Activated CD4-positive, alpha-beta T cell treated with anti-CD3 and anti-CD28 coated beads, Interleukin-2, amount 50 U/mL, for 16 hours (primary cell): ENCODE measurements around the gene TOR1AIP1.

Source experiments
- DNase-seq: peaks from one replicate; pipeline ENCODE4 v3.0.0-alpha.2; 2020

Gene TOR1AIP1

GRCh38 chr1:179883040-179883744 lies 1.1 kb downstream of the TOR1AIP1 start:
- DNase-seq, result peak; percentile 52

GRCh38 chr1:179883745-179884138 lies 1.7 kb downstream of the TOR1AIP1 start:
- peak; percentile 80 for DNase-seq

GRCh38 chr1:179888071-179888470 lies 6.0 kb downstream of the TOR1AIP1 start:
- DNase-seq, result no peak

GRCh38 chr1:179889589-179889988 lies 7.5 kb downstream of the TOR1AIP1 start:
- DNase-seq, result no peak

- DNase-seq, result no peak
Measured at GRCh38 chr1:179910934-179911333, 28.8 kb downstream of the TOR1AIP1 start.

GRCh38 chr1:179911812-179912211 lies 29.7 kb downstream of the TOR1AIP1 start:
- DNase-seq, result no peak

GRCh38 chr1:179917601-179918429 lies 35.7 kb downstream of the TOR1AIP1 start:
- DNase-seq, result peak; percentile 35

GRCh38 chr1:179921472-179921871 lies 39.4 kb downstream of the TOR1AIP1 start:
- no peak for DNase-seq

GRCh38 chr1:179921981-179922872 lies 40.1 kb downstream of the TOR1AIP1 start:
- no peak for DNase-seq

- no peak for DNase-seq
Measured at GRCh38 chr1:179923029-179923428, 40.9 kb downstream of the TOR1AIP1 start.

GRCh38 chr1:179924268-179924667 lies 42.2 kb downstream of the TOR1AIP1 start:
- DNase-seq, result no peak

GRCh38 chr1:179925302-179925701 lies 43.2 kb downstream of the TOR1AIP1 start:
- no peak for DNase-seq

GRCh38 chr1:179925922-179926849 lies 44.1 kb downstream of the TOR1AIP1 start:
- no peak for DNase-seq

- no peak for DNase-seq
Measured at GRCh38 chr1:179926850-179927205, 44.7 kb downstream of the TOR1AIP1 start.

GRCh38 chr1:179929955-179930798 lies 48.1 kb downstream of the TOR1AIP1 start:
- no peak for DNase-seq

GRCh38 chr1:179930867-179931266 lies 48.8 kb downstream of the TOR1AIP1 start:
- no peak for DNase-seq

- no peak for DNase-seq
Measured at GRCh38 chr1:179933219-179933618, 51.1 kb downstream of the TOR1AIP1 start.

- DNase-seq, result no peak
Measured at GRCh38 chr1:179935909-179936496, 53.9 kb downstream of the TOR1AIP1 start.

GRCh38 chr1:179937668-179938254 lies 55.7 kb downstream of the TOR1AIP1 start:
- DNase-seq, result no peak

- no peak for DNase-seq
Measured at GRCh38 chr1:179938752-179939151, 56.7 kb downstream of the TOR1AIP1 start.
